K562 (cell line): ENCODE data around the gene TNFAIP3.

ENCODE experiments used
- FOSL1 ChIP-seq: fragments of 200-800 bp; sonication (Bioruptor generic); conservative IDR thresholded peaks from 2 replicates; pipeline ENCODE4 v1.6.1; 2016; ENCODE audit warnings: missing genetic modification characterization, missing compliant biosample characterization
- GATA2 ChIP-seq: sonication (generic); formaldehyde crosslinking; IDR thresholded peaks from 2 replicates; pipeline ENCODE4 v1.4.0; 2020; ENCODE audit warnings: mild to moderate bottlenecking, missing genetic modification reagents
- POLR2B ChIP-seq: fragments of 450-650 bp; IDR thresholded peaks from 2 replicates; pipeline ENCODE4 v1.6.1; 2018; ENCODE audit warnings: low read depth; ENCODE audit not compliant: partially characterized antibody
- STAG1 ChIP-seq: sonication (generic); formaldehyde crosslinking; IDR thresholded peaks from 2 replicates; pipeline ENCODE4 v1.5.0; 2020; ENCODE audit warnings: missing genetic modification reagents, borderline replicate concordance
- ZNF253 ChIP-seq: fragments of 250-450 bp; sonication (Bioruptor Pico); conservative IDR thresholded peaks from 2 replicates; pipeline ENCODE4 v1.6.1; 2021; ENCODE audit warnings: mild to moderate bottlenecking
- ZNF445 ChIP-seq: fragments of 250-450 bp; sonication (Bioruptor Pico); IDR thresholded peaks from 2 replicates; pipeline ENCODE4 v1.4.0; 2020; ENCODE audit warnings: low read depth, mild to moderate bottlenecking, moderate library complexity
- TF ChIP-seq, protein P1 (sequence below): fragments of 450-650 bp; formaldehyde crosslinking; IDR thresholded peaks from 2 replicates; pipeline ENCODE4 v1.4.0; 2020; ENCODE audit warnings: mild to moderate bottlenecking, moderate library complexity
- TF ChIP-seq, protein P2 (sequence below): sonication (generic); formaldehyde crosslinking; IDR thresholded peaks from 2 replicates; pipeline ENCODE4 v1.8.0; 2022; ENCODE audit warnings: missing genetic modification reagents, mild to moderate bottlenecking, borderline replicate concordance
- TF ChIP-seq, protein P3 (sequence below), 3 experiments: IDR thresholded peaks in 2 of 3; conservative IDR thresholded peaks in 1 of 3; 2 replicates each; pipeline ENCODE4 v1.5.1; 2011 to 2012; ENCODE audit warnings: low read length in 3 of 3, mild to moderate bottlenecking in 3 of 3, control low read depth in 2 of 3, improper control_type of control experiment in 1 of 3, inconsistent platforms in 1 of 3, low read depth in 1 of 3, mixed read lengths in 1 of 3, moderate library complexity in 1 of 3; ENCODE audit not compliant: insufficient read depth in 2 of 3
- TF ChIP-seq, protein P4 (sequence below), 2 experiments: fragments of 450-650 bp in 1 of 2; sonication (generic) in 1 of 2; formaldehyde crosslinking; conservative IDR thresholded peaks; 2 replicates each; pipeline versions ENCODE4 v1.4.0 to v1.8.1; 2020 to 2022; ENCODE audit warnings: mild to moderate bottlenecking in 1 of 2, missing genetic modification reagents in 1 of 2
- TF ChIP-seq, protein P5 (sequence below), 2 experiments: fragments of 450-650 bp in 1 of 2; sonication (generic) in 1 of 2; formaldehyde crosslinking in 1 of 2; IDR thresholded peaks; 2 replicates each; pipeline versions ENCODE4 v1.7.1 to v1.9.0; 2016 to 2022; ENCODE audit warnings: inconsistent platforms in 1 of 2, mild to moderate bottlenecking in 1 of 2, missing genetic modification reagents in 1 of 2
- TF ChIP-seq, protein P6 (sequence below): IDR thresholded peaks from 3 replicates; pipeline ENCODE4 v1.6.1; 2011; ENCODE audit warnings: borderline replicate concordance, mild to moderate bottlenecking, moderate library complexity; ENCODE audit not compliant: insufficient read length; ENCODE audit errors: extremely low read depth

DNA sequence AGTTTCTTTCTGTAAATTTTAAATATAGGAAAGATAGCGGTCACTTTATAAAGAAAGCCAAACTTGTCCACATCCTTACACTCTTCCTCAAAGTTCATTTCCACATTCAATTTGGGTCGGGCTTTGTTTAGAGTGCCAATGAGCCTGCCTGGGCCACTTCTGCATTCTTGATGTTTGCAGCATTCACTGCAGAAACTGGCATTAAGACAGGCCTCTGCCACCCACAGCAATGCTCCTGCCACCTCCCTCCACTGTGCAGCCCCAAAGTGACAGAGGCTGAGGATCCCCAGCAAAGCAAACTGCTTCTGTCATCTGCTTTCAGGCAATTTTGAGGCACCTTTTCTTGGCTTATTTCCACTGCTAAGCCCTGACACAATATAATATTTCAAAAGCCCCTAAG is 61.2 kb downstream of the TNFAIP3 start:
- TF ChIP-seq ZNF445 (CRISPR knock-in tag) (no peak), GATA2 (CRISPR knock-in tag) (no peak), STAG1 (CRISPR knock-in tag) (no peak), ZNF253 (CRISPR knock-in tag) (no peak), POLR2B (no peak), FOSL1 (no peak)
- TF ChIP-seq, protein P1, sequence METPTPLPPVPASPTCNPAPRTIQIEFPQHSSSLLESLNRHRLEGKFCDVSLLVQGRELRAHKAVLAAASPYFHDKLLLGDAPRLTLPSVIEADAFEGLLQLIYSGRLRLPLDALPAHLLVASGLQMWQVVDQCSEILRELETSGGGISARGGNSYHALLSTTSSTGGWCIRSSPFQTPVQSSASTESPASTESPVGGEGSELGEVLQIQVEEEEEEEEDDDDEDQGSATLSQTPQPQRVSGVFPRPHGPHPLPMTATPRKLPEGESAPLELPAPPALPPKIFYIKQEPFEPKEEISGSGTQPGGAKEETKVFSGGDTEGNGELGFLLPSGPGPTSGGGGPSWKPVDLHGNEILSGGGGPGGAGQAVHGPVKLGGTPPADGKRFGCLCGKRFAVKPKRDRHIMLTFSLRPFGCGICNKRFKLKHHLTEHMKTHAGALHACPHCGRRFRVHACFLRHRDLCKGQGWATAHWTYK (CRISPR knock-in tag) = no peak
- TF ChIP-seq, protein P2, sequence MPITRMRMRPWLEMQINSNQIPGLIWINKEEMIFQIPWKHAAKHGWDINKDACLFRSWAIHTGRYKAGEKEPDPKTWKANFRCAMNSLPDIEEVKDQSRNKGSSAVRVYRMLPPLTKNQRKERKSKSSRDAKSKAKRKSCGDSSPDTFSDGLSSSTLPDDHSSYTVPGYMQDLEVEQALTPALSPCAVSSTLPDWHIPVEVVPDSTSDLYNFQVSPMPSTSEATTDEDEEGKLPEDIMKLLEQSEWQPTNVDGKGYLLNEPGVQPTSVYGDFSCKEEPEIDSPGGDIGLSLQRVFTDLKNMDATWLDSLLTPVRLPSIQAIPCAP (CRISPR knock-in tag) = no peak
- TF ChIP-seq, protein P3, sequence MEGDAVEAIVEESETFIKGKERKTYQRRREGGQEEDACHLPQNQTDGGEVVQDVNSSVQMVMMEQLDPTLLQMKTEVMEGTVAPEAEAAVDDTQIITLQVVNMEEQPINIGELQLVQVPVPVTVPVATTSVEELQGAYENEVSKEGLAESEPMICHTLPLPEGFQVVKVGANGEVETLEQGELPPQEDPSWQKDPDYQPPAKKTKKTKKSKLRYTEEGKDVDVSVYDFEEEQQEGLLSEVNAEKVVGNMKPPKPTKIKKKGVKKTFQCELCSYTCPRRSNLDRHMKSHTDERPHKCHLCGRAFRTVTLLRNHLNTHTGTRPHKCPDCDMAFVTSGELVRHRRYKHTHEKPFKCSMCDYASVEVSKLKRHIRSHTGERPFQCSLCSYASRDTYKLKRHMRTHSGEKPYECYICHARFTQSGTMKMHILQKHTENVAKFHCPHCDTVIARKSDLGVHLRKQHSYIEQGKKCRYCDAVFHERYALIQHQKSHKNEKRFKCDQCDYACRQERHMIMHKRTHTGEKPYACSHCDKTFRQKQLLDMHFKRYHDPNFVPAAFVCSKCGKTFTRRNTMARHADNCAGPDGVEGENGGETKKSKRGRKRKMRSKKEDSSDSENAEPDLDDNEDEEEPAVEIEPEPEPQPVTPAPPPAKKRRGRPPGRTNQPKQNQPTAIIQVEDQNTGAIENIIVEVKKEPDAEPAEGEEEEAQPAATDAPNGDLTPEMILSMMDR (IDR thresholded peaks at IDR 0.05 in 2 of 3, conservative IDR thresholded peaks at IDR 0.05 in 1 of 3; ENCODE audit: insufficient read depth in 2 of 3, low read depth in 1 of 3, low read length in 3 of 3) = no peak
- TF ChIP-seq, protein P4, sequence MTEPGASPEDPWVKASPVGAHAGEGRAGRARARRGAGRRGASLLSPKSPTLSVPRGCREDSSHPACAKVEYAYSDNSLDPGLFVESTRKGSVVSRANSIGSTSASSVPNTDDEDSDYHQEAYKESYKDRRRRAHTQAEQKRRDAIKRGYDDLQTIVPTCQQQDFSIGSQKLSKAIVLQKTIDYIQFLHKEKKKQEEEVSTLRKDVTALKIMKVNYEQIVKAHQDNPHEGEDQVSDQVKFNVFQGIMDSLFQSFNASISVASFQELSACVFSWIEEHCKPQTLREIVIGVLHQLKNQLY (CRISPR knock-in tag; conservative IDR thresholded peaks at IDR 0.05) = no peak
- TF ChIP-seq, protein P5, sequence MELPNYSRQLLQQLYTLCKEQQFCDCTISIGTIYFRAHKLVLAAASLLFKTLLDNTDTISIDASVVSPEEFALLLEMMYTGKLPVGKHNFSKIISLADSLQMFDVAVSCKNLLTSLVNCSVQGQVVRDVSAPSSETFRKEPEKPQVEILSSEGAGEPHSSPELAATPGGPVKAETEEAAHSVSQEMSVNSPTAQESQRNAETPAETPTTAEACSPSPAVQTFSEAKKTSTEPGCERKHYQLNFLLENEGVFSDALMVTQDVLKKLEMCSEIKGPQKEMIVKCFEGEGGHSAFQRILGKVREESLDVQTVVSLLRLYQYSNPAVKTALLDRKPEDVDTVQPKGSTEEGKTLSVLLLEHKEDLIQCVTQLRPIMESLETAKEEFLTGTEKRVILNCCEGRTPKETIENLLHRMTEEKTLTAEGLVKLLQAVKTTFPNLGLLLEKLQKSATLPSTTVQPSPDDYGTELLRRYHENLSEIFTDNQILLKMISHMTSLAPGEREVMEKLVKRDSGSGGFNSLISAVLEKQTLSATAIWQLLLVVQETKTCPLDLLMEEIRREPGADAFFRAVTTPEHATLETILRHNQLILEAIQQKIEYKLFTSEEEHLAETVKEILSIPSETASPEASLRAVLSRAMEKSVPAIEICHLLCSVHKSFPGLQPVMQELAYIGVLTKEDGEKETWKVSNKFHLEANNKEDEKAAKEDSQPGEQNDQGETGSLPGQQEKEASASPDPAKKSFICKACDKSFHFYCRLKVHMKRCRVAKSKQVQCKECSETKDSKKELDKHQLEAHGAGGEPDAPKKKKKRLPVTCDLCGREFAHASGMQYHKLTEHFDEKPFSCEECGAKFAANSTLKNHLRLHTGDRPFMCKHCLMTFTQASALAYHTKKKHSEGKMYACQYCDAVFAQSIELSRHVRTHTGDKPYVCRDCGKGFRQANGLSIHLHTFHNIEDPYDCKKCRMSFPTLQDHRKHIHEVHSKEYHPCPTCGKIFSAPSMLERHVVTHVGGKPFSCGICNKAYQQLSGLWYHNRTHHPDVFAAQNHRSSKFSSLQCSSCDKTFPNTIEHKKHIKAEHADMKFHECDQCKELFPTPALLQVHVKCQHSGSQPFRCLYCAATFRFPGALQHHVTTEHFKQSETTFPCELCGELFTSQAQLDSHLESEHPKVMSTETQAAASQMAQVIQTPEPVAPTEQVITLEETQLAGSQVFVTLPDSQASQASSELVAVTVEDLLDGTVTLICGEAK (IDR thresholded peaks at IDR 0.05) = no peak
- TF ChIP-seq, protein P5 (CRISPR knock-in tag; IDR thresholded peaks at IDR 0.05) = no peak
- TF ChIP-seq, protein P6, sequence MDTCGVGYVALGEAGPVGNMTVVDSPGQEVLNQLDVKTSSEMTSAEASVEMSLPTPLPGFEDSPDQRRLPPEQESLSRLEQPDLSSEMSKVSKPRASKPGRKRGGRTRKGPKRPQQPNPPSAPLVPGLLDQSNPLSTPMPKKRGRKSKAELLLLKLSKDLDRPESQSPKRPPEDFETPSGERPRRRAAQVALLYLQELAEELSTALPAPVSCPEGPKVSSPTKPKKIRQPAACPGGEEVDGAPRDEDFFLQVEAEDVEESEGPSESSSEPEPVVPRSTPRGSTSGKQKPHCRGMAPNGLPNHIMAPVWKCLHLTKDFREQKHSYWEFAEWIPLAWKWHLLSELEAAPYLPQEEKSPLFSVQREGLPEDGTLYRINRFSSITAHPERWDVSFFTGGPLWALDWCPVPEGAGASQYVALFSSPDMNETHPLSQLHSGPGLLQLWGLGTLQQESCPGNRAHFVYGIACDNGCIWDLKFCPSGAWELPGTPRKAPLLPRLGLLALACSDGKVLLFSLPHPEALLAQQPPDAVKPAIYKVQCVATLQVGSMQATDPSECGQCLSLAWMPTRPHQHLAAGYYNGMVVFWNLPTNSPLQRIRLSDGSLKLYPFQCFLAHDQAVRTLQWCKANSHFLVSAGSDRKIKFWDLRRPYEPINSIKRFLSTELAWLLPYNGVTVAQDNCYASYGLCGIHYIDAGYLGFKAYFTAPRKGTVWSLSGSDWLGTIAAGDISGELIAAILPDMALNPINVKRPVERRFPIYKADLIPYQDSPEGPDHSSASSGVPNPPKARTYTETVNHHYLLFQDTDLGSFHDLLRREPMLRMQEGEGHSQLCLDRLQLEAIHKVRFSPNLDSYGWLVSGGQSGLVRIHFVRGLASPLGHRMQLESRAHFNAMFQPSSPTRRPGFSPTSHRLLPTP = no peak
